Measurements from ENCODE around the gene MEI1.

The MEI1 gene

DNA sequence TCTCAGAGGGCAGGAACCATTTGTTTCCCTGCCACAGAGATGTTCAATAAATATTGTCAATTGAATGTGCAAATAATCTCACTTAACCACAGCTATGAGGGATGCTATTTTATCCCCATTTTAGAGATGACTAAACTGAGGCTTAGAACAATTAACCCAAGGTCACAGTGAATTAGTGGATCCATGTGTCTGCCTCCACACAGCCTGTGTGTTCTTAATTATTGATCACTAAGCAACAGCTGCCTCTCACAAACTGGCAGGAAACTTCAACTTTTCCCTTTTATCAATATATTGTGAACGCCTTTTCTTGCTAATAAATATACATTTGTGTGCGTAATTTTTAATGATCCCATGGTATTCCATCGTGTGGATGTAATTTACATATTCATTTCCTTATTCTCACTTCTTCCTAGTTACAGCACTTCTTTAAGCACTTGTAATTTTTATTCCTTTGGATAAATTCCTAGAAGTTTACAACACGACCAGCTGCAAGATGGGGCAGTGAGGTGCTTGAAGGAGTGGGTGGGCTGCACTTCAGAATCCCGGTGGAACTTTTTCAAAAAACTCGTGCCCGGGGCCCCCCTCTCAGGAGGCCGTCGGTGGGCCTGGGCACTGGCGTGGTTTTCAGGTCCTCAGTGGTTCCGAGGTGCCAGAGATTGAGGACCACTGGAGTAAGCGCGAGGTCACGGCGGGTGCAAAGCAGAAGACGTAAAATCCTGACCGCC is 132.7 kb downstream of the MEI1 start:
- WGBS (ENCODE audit: extremely low coverage, insufficient coverage, insufficient read length) = no CpG with 5 or more reads among the region's 17 CpGs

DNA sequence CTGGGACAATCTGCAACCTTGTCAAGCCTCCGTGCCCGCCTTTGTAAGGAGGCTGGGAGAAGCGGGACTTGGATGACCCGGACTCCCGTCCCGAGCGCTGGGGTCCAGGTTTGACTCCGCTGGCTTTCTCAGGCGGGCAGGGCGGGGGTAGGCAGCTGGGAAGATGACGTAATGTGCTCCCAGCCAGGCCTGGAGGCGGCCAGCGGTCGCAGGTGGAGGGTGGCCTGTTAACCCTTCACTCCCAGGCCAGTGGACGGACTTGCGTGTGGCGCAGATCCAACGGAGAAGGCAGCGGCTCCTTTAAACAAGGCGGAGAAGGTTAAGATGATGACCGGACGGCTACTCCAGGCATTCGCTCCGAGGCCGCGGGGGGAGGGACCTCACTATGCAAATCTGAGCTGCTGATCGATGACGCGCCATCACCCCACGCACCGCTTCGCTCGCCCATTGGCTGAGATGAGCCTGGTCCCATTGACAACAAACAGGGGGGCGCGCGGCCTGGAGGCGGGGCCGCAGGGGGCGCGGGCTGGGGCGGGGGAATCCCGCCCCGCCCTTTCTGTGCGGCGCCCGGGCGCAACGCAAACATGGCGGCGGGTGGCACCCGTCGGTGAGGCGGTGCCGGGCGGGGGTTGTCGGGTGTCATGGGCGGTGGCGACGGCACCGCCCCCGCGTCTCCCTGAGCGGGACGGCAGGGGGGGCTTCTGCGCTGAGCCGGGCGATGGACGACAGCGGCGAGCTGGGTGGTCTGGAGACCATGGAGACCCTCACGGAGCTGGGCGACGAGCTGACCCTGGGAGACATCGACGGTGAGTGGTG is 133.5 kb downstream of the MEI1 start, which contains the start of gene SREBF2:
TSS of gene SREBF2 (plus strand) at position 553 of the 816 bp plus-strand sequence. CDS start at position 719, 166 bp downstream.
- Histone ChIP-seq H2BK12ac (ENCODE audit: low read length) (peak within 1 kb of the TSS; percentile 84), H3K9me3 (ENCODE audit: insufficient read depth, low read depth, low read length) (no peaks in the 10 kb centered on the region), H4K12ac (ENCODE audit: low read depth, low read length) (peak within 1 kb of the TSS; percentile 86), H4K91ac (ENCODE audit: low read depth, low read length) (peak within 1 kb of the TSS; percentile 100), H4K8ac (ENCODE audit: low read depth, low read length) (peak within 1 kb of the TSS; percentile 97), H2BK120ac (ENCODE audit: insufficient read depth, low read length, poor library complexity) (peak within 1 kb of the TSS; percentile 100), H3K79me1 (ENCODE audit: low read length) (peaks cover 17% of the 10 kb centered on the region), H3K4me2 (ENCODE audit: low read length) (peak within 1 kb of the TSS; percentile 79), H2BK5ac (ENCODE audit: low read depth, low read length, poor library complexity) (peak within 1 kb of the TSS; percentile 100), H3K27me3 (ENCODE audit: insufficient read depth, low read length) (no peaks in the 10 kb centered on the region), H3K4me1 (ENCODE audit: control insufficient read depth in 1 of 2, insufficient read depth in 2 of 2, low read length in 2 of 2) (peaks cover 15 to 20% of the 10 kb centered on the region in 2 experiments), H3K23ac (ENCODE audit: low read length) (peak within 1 kb of the TSS; percentile 86), H3K36me3 (ENCODE audit: control insufficient read depth in 1 of 2, insufficient read depth in 2 of 2, low read length in 2 of 2) (peaks cover 6 to 15% of the 10 kb centered on the region in 2 experiments), H3K79me2 (ENCODE audit: control insufficient read depth, insufficient read depth, low read length, poor library complexity) (peaks cover 25% of the 10 kb centered on the region), H3K14ac (ENCODE audit: low read length) (peak within 1 kb of the TSS; percentile 99), H3K18ac (ENCODE audit: low read length) (peak within 1 kb of the TSS; percentile 99), H2AK5ac (ENCODE audit: low read length) (peak within 1 kb of the TSS; percentile 92), H3K9ac (ENCODE audit: low read length) (peak within 1 kb of the TSS; percentile 99), H2AFZ (ENCODE audit: insufficient read depth, low read length, poor library complexity) (peak within 1 kb of the TSS; percentile 88), H3K4ac (ENCODE audit: low read depth, low read length) (peak within 1 kb of the TSS; percentile 100), H3K4me3 (ENCODE audit: low read depth, low read length) (peak within 1 kb of the TSS; percentile 96), H3K27ac (ENCODE audit: low read depth, low read length) (peak within 1 kb of the TSS; percentile 97)
- DNase-seq = peak; percentile 99
- WGBS (ENCODE audit: extremely low coverage, insufficient coverage, insufficient read length) = no CpG with 5 or more reads among the region's 75 CpGs

More for the DNA sequence above, 132.7 kb downstream of the MEI1 start:
- Histone ChIP-seq H2AFZ (ENCODE audit: insufficient read depth, low read length, poor library complexity) (peak overlapping the region; percentile 88), H3K79me2 (ENCODE audit: control insufficient read depth, insufficient read depth, low read length, poor library complexity) (peaks cover 25% of the 10 kb centered on the region), H3K4me3 (ENCODE audit: low read depth, low read length) (peak overlapping the region; percentile 14), H3K9ac (ENCODE audit: low read length) (peak overlapping the region; percentile 25), H3K23ac (ENCODE audit: low read length) (no peak overlapping the region), H3K36me3 (ENCODE audit: control insufficient read depth in 1 of 2, insufficient read depth in 2 of 2, low read length in 2 of 2) (peaks cover 6 to 14% of the 10 kb centered on the region in 2 experiments), H3K4ac (ENCODE audit: low read depth, low read length) (peak overlapping the region; percentile 60), H3K18ac (ENCODE audit: low read length) (peak overlapping the region; percentile 99), H4K91ac (ENCODE audit: low read depth, low read length) (peak overlapping the region; percentile 100), H4K12ac (ENCODE audit: low read depth, low read length) (peak overlapping the region; percentile 86), H3K79me1 (ENCODE audit: low read length) (peaks cover 17% of the 10 kb centered on the region), H2BK5ac (ENCODE audit: low read depth, low read length, poor library complexity) (peak overlapping the region; percentile 100), H3K4me1 (ENCODE audit: control insufficient read depth in 1 of 2, insufficient read depth in 2 of 2, low read length in 2 of 2) (peaks cover 15 to 20% of the 10 kb centered on the region in 2 experiments), H3K14ac (ENCODE audit: low read length) (peak overlapping the region; percentile 99), H3K27ac (ENCODE audit: low read depth, low read length) (peak overlapping the region; percentile 97), H2BK12ac (ENCODE audit: low read length) (peak overlapping the region; percentile 67), H3K27me3 (ENCODE audit: insufficient read depth, low read length) (no peaks in the 10 kb centered on the region), H4K8ac (ENCODE audit: low read depth, low read length) (peak overlapping the region; percentile 97), H2AK5ac (ENCODE audit: low read length) (peak overlapping the region; percentile 75), H3K4me2 (ENCODE audit: low read length) (peak overlapping the region; percentile 56), H2BK120ac (ENCODE audit: insufficient read depth, low read length, poor library complexity) (peak overlapping the region; percentile 100), H3K9me3 (ENCODE audit: insufficient read depth, low read depth, low read length) (no peaks in the 10 kb centered on the region)
- peak in 1 of 2 donors; percentile 27 for DNase-seq

DNA sequence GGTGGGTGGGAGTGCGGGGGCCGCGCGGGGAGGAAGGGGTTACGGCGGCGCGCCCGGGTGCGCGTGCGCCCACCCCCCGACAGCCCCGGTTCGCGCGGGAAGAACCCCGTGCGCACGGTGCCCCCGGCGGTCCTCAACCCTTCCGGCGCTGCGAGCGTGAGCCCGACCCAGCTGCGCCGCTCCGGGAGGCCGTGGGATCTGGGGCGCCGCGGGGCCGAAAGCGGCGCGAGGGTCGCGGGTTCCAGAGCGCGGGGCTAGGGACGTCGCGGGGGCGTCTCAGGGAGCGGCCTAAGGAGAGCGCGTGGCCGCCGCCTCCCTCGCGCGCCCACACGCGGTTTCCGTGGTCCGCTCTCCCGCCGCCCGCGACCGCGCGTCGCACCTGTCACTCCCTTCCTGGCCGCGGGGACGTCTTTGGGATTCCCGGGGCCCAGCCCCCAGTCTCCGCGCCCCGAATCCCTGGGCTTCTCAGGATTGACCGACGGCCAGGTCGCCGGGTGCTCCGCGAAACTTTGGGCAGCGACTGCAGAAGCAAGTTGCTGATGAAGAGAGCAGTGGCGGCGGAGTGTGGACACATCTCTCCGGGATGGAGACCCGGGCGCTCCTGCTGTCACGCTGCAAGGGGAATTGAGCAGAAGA is 134.2 kb downstream of the MEI1 start:
- H3K18ac ChIP-seq (ENCODE audit: low read length) = peak overlapping the region; percentile 98

More for the DNA sequence above, 134.2 kb downstream of the MEI1 start:
- Histone ChIP-seq H3K4ac (ENCODE audit: low read depth, low read length) (peak overlapping the region; percentile 100), H3K14ac (ENCODE audit: low read length) (peak overlapping the region; percentile 99), H2BK120ac (ENCODE audit: insufficient read depth, low read length, poor library complexity) (peak overlapping the region; percentile 99), H3K79me1 (ENCODE audit: low read length) (peaks cover 17% of the 10 kb centered on the region), H3K36me3 (ENCODE audit: control insufficient read depth in 1 of 2, insufficient read depth in 2 of 2, low read length in 2 of 2) (peaks cover 6 to 15% of the 10 kb centered on the region in 2 experiments), H3K79me2 (ENCODE audit: control insufficient read depth, insufficient read depth, low read length, poor library complexity) (peaks cover 25% of the 10 kb centered on the region), H3K27ac (ENCODE audit: low read depth, low read length) (peak overlapping the region; percentile 96), H4K8ac (ENCODE audit: low read depth, low read length) (peak overlapping the region; percentile 96), H3K27me3 (ENCODE audit: insufficient read depth, low read length) (no peaks in the 10 kb centered on the region), H3K4me2 (ENCODE audit: low read length) (peak overlapping the region; percentile 79), H3K4me3 (ENCODE audit: low read depth, low read length) (peak overlapping the region; percentile 96), H4K91ac (ENCODE audit: low read depth, low read length) (peak overlapping the region; percentile 99), H2AFZ (ENCODE audit: insufficient read depth, low read length, poor library complexity) (peak overlapping the region; percentile 77), H3K9ac (ENCODE audit: low read length) (peak overlapping the region; percentile 99), H4K12ac (ENCODE audit: low read depth, low read length) (peak overlapping the region; percentile 86), H2BK5ac (ENCODE audit: low read depth, low read length, poor library complexity) (peak overlapping the region; percentile 98), H3K9me3 (ENCODE audit: insufficient read depth, low read depth, low read length) (no peaks in the 10 kb centered on the region), H2AK5ac (ENCODE audit: low read length) (peak overlapping the region; percentile 92), H2BK12ac (ENCODE audit: low read length) (peak overlapping the region; percentile 84), H3K23ac (ENCODE audit: low read length) (peak overlapping the region; percentile 86), H3K4me1 (ENCODE audit: control insufficient read depth in 1 of 2, insufficient read depth in 2 of 2, low read length in 2 of 2) (peaks cover 13 to 15% of the 10 kb centered on the region in 2 experiments)
- WGBS (ENCODE audit: extremely low coverage, insufficient coverage, insufficient read length) = no CpG with 5 or more reads among the region's 86 CpGs
- peak in 1 of 2 donors; percentile 40 for DNase-seq
